Adrenal gland (tissue), 5 donors: ENCODE results near the gene KRTAP12-4.

Experiments used
- CTCF ChIP-seq, 6 experiments: fragments of 450-650 bp in 4 of 6; fragments of 200-600 bp in 2 of 6; sonication (generic) in 1 of 6; IDR thresholded peaks; 1 replicate in 5 of 6; 2 replicates in 1 of 6; pipeline versions ENCODE4 v1.5.1 to v1.8.0; 2016 to 2021; ENCODE audit warnings: antibody characterized with exemption in 6 of 6, mild to moderate bottlenecking in 2 of 6, moderate library complexity in 1 of 6
- POLR2A ChIP-seq, 2 donors: fragments of 450-650 bp; IDR thresholded peaks; one replicate each; pipeline ENCODE4 v1.6.1; 2017; ENCODE audit warnings: antibody characterized with exemption in 2 of 2, mild to moderate bottlenecking in 2 of 2, moderate library complexity in 1 of 2
- donor health status: DM: no; HTN: no; CAD: no.

- TF ChIP-seq CTCF (IDR thresholded peaks at IDR 0.05) (no peak), POLR2A (IDR thresholded peaks at IDR 0.05) (no peak)
These were observed 45.3 kb downstream of the KRTAP12-4 start for GRCh38 chr21:44609193-44609592.
